Superior temporal gyrus (tissue), 1 donor: Measurements from ENCODE around the gene TRAPPC4.
"Not testable (repeated sequence)": the region's sequence is repeated elsewhere in the genome, so short reads cannot be mapped to it uniquely, and the experiment has no call there.

Experiments
- DNase-seq: peaks from one replicate; pipeline ENCODE4 v3.0.0-alpha.2; 2016; ENCODE audit errors: extremely low spot score

The TRAPPC4 gene

DNA sequence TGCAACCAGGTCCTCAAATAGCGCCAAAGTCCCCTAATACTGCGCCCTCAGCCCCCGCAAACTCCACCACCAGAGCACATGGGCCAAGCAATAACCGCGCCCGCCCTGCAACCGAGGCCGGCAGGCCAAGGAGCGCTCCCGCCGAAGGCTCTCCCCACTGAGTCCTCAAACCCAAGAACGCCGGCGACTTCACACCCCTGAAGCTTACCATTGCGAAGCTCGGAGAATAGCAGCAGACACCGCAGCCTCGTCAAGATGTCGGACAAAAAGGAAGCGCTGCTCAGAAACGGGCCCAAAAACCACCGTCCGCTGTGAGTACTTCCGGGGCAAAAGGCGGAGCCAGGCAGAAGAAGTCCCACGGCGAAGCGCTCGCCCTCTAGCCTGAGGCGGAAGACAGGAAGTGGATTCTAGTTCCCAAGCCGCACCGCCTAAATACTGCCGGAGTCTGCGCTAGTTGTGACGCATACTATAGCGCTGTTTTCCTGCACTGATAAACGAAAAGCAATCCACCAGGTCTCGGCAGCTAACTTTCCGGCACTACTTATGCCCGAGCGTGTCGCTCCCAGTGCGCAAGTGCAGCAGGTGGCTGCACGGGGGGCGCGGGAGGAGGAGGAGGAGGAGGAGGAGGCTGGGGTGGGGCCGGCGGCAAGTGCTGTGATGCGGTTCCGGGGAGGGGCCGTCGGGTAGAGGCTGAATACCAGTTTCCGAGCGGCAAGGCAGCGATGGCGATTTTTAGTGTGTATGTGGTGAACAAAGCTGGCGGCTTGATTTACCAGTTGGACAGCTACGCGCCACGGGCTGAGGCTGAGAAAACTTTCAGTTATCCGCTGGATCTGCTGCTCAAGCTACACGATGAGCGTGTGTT is at the start of gene TRAPPC4, which contains the start of gene RPS25:
Gene TRAPPC4, plus strand, starts transcription at position 693 of the 865 bp plus-strand sequence. Its CDS starts 30 bp downstream, at position 723.
Gene RPS25, minus strand, starts transcription at position 270 of the 865 bp plus-strand sequence. Its CDS starts 59 bp downstream, at position 211.
- DNase-seq, result peak; percentile 99

DNA sequence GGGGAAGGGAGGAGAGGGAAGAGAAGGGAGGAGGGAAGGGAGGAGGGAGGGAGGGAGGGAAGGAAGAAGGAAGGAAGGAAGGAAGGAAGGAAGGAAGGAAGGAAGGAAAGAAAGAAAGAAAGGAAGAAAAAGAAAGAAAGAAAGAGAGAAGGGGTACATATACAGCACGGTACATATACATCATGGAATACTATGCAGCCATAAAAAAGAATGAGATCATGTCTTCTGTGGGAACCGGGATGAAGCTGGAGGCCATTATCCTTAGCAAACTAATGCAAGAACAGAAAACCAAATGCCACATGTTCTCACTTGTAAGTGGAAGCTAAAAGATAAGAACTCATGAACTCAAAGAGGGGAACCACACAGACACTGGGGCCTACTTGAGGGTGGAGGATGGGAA is 49.1 kb upstream of the TRAPPC4 start:
- DNase-seq, result not testable (repeated sequence)

DNA sequence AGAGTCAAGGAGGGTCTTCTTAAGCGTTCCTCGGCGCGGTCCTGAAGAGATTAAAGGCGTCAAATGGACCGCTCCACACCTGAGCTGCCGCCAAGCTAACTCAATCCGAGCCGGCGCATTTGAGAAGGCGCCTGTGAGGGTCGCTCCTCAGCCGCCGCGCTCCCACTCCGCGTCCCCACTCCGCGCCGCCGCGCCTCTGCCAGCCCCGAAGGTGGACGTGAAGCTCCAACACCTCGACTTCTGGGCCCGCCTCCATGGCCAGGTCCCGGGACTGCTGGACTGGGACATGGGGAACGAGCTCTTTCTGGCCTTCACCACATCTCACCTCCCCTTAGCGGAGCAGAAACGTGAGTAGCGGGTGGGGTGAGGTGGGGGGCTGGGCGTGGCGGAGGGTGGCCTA is 46.9 kb upstream of the TRAPPC4 start, which contains the start of gene FOXR1:
Gene FOXR1, plus strand, starts transcription at position 116 of the 400 bp plus-strand sequence. Its CDS starts 171 bp downstream, at position 287.
- no peak for DNase-seq

DNA sequence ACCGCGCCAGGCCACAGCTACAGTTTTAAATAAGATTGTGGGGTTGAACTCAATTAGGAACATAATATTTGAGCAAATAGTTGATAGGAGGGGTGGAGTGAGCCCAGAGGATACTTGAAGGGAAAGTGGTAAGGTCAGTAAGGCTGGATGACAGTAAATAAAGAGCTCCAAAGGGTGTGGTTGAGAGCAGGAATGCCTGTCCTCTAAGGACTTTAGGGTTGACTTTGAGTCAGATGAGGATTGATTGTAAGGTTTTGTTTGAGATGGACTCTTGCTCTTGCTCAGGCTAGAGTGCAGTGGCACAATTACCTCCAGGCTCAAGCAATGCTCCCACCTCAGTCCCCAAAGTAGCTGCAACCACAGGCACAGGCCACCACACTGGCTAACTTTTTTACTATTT is 44.6 kb upstream of the TRAPPC4 start:
- no peak for DNase-seq

DNA sequence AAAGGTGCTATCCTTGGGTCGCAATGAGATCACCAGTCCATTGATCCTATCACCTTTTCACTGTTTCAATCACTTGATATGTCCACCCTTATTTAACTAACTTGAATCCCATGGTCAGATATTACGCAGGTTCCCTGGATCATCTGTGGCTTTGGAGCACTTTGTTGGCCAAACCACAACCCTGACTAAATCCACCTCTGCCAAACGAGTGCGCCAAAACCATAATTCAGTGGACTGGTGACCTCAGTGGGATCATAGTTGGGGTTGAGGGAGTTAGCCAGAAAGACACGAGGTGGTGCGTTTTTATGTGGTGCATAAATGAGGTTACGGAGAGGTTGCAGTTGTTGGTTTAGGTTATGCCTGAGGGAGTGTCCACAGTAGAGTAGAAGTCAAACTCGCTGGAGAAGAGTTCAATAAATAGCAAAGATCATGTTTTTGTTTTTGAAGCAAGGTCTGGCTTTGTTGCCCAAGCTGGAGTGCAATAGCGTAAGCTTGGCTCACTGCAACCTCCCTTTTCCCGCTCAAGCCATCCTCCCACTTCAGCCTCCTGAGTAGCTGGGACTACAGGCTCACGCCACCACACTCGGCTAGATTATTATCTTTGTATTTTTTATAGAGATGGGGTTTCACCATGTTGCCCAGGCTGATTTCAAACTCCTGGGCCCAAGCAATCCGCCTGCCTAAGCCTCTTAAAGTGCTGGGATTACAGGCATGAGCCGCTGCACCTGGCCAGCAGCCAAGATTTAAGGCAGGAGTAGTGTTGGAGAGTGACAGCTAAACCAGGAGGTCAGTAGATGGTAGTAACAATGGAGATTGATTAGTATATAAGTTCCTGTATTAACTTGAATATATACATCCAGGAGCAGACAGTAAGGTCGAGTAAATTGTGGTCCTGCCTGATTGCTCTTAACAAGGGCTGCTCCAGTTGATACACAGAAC is 42.5 kb upstream of the TRAPPC4 start:
- DNase-seq, result no peak

DNA sequence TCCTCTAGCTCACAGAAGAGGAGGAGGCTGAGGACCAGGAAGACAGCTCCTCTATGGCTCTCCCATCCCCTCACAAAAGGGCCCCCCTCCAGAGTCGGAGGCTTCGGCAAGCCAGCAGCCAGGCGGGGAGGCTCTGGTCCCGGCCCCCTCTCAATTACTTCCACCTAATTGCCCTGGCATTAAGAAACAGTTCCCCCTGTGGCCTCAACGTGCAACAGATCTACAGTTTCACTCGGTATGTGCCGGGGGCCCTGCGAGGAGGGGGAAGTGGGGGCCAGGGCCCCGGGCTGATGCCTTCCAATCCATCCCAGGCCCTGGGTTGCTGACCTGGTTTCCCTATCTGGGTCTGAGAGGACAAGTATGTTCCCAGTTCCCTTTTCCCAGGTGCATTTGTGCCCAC is 39.1 kb upstream of the TRAPPC4 start:
- no peak for DNase-seq

GRCh38 chr11:118980191-118980881 is 38.2 kb upstream of the TRAPPC4 start:
- no peak for DNase-seq

GRCh38 chr11:118984337-118984736 is 34.2 kb upstream of the TRAPPC4 start:
- DNase-seq, result not testable (repeated sequence)

GRCh38 chr11:118984825-118985224 is 33.7 kb upstream of the TRAPPC4 start:
- DNase-seq, result no peak

GRCh38 chr11:118988280-118988679 is 30.3 kb upstream of the TRAPPC4 start:
- DNase-seq, result no peak

GRCh38 chr11:118991486-118992038 is 27.0 kb upstream of the TRAPPC4 start:
- not testable (repeated sequence) for DNase-seq

GRCh38 chr11:118996926-118997626 is 21.5 kb upstream of the TRAPPC4 start:
- DNase-seq, result peak; percentile 34

DNA sequence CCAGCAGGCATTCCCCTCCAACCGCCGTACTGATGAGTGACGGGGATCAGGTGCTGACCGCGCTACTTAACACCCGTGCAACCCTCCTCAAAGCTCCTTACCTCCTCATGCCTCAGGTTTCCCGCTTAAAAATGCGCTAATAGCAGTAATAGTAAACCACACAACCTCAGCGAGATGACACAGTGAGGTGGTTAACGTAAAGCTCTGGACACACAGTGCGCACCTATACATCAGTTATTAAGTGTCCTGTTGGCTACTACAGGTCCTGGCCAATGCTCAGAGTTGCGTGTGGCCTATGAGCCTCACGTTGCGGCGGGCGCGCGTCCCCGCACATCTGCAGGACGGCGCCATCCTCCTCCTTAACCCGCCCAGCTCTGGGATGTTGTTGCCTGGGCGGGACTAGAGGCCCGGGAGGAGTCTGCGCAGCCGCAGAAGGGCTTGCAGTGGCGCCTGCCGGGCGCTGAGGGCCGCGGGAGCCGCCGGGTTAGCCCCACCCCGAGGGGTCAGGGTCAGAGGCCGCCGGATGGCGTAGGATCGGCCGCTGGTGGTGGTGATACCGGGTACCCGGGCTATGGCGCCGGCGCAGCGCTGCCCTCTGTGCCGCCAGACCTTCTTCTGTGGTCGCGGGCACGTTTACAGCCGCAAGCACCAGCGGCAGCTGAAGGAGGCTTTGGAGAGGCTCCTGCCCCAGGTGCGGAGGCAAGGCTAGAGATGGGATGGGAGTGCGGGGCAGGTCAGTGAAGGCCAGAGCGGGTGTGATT is 20.8 kb upstream of the TRAPPC4 start, which contains the start of gene CENATAC:
Gene CENATAC, plus strand, starts transcription at position 512 of the 761 bp plus-strand sequence. Its CDS starts 60 bp downstream, at position 572.
- peak; percentile 97 for DNase-seq

GRCh38 chr11:118998388-118998717 is 20.2 kb upstream of the TRAPPC4 start:
- DNase-seq, result no peak

GRCh38 chr11:118998822-118999221 is 19.7 kb upstream of the TRAPPC4 start:
- no peak for DNase-seq

DNA sequence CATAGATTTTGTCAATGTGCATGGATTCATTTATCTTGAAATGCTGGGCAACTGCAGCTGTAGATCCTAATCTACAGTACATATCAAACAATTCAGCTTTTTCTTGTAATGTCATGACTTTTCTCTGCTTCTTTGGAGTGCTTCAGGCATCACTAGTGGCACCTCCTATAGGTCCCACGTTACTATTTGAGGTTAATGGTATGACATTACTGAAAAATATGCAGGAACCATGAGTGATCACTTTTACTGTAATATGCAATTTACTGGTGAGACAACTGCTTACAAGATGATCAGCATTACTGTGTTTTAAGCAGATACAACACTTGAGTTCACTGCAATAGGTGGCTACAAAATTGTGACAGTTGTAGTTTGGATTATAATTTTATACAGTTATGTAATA is 17.7 kb upstream of the TRAPPC4 start:
- no peak for DNase-seq

DNA sequence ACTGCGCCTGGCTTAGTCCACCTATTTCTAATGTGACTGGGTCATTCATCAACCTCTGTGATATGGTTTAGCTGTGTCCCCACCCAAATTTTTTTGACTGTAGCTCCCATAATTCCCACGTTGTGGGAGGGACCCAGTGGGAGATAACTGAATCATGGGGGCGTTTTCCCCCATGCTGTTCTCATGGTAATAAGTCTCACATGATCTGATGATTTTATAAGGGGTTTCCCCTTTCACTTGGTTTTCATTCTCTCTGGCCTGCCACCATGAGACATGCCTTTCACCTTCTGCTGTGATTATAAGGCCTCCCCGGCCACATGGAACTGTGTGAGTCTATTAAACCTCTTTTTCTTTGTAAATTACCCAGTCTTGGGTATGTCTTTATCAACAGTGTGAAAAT is 11.9 kb upstream of the TRAPPC4 start:
- DNase-seq, result no peak

GRCh38 chr11:119011476-119012053 is 7.0 kb upstream of the TRAPPC4 start:
- no peak for DNase-seq

GRCh38 chr11:119012629-119013170 is 5.9 kb upstream of the TRAPPC4 start:
- no peak for DNase-seq
